Activated T-cell treated with anti-CD3 and anti-CD28 coated beads, Interleukin-2, amount 50 U/mL, for 24 hours (primary cell): Measurements from ENCODE around the gene CCDC106.

Experiments
- DNase-seq: peaks from one replicate; pipeline ENCODE4 v3.0.0-alpha.2; 2020
- H3K27ac Mint-ChIP-seq: 2 replicates; pipeline ENCODE4 v1.8.0; 2020; ENCODE audit warnings: mild to moderate bottlenecking, mixed read lengths
- H3K27me3 Mint-ChIP-seq: 2 replicates; pipeline ENCODE4 v1.8.0; 2020; ENCODE audit warnings: mixed read lengths
- H3K36me3 Mint-ChIP-seq: 2 replicates; pipeline ENCODE4 v1.8.0; 2020; ENCODE audit warnings: low read depth, mixed read lengths
- H3K4me1 Mint-ChIP-seq: 2 replicates; pipeline ENCODE4 v1.8.0; 2020; ENCODE audit warnings: low read depth, mixed read lengths
- H3K4me3 Mint-ChIP-seq: 2 replicates; pipeline ENCODE4 v1.8.0; 2020; ENCODE audit warnings: mild to moderate bottlenecking, moderate library complexity, mixed read lengths
- H3K9me3 Mint-ChIP-seq: 2 replicates; pipeline ENCODE4 v1.8.0; 2020; ENCODE audit warnings: mixed read lengths

CCDC106 gene

DNA sequence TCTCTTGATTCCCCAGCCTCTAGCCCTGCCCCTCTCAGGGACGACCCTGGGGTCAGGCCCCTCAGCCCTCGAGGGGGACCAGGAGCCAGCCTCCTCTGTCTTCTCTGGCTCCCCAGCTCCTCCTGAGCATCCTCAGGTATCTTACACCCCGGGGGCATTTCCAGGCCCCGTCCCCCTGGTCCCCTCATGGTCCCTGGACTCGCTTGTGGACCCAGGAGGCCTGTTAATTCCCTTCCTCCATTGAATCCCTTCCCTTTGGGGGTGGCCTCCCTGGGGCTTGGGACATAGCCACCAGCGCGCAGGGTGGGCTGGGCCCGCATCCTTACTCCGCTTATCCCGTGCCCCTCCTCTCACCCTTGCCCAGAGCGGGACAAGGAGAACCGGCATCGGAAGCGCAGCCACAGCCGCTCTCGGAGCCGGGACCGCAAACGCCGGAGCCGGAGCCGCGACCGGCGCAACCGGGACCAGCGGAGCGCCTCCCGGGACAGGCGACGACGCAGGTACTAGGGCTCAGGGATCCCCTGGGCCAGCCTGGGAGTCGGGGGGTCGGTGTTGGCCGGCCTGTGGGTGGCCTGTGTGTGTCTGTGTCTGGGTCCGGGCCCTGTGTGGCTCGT is 10.9 kb downstream of the CCDC106 start:
- no peaks in the 10 kb centered on the region for H3K27me3 Mint-ChIP-seq
- H3K27ac Mint-ChIP-seq, result peak overlapping the region; percentile 98
- no peaks in the 10 kb centered on the region for H3K9me3 Mint-ChIP-seq
- H3K4me3 Mint-ChIP-seq, result peak overlapping the region; percentile 93
- DNase-seq, result no peak
- H3K36me3 Mint-ChIP-seq, result peaks cover 88% of the 10 kb centered on the region
- H3K4me1 Mint-ChIP-seq, result peaks cover 49% of the 10 kb centered on the region

- no peak for DNase-seq
- Mint-ChIP-seq H3K36me3 (peaks cover 91% of the 10 kb centered on the region), H3K27ac (peak overlapping the region; percentile 98), H3K27me3 (no peaks in the 10 kb centered on the region), H3K9me3 (no peaks in the 10 kb centered on the region), H3K4me3 (peak overlapping the region; percentile 50), H3K4me1 (peaks cover 50% of the 10 kb centered on the region)
Observed at GRCh38 chr19:55659822-55660221, 11.8 kb downstream of the CCDC106 start.

- H3K4me1 Mint-ChIP-seq, result peaks cover 52% of the 10 kb centered on the region
- H3K36me3 Mint-ChIP-seq, result peaks cover 92% of the 10 kb centered on the region
- DNase-seq, result no peak
- peak overlapping the region; percentile 98 for H3K27ac Mint-ChIP-seq
- no peaks in the 10 kb centered on the region for H3K9me3 Mint-ChIP-seq
- no peak overlapping the region for H3K4me3 Mint-ChIP-seq
- H3K27me3 Mint-ChIP-seq, result no peaks in the 10 kb centered on the region
Observed at GRCh38 chr19:55660404-55660803, 12.4 kb downstream of the CCDC106 start.

DNA sequence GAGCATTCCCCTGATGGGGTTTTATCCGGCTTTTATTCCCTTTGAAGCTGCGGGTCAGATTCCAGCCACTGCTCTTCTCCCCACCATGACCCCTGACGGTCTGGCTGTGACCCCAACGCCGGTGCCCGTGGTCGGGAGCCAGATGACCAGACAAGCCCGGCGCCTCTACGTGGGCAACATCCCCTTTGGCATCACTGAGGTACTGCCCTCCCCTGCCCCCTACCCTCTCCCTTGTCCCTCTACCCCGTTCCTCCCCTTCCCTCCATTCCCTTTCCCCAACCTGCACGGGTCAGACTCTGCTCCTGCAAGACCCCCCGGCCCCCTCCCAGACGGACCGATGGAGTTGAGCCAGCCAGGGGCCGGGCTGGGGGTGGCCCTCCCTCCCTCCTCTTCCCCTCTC is 13.0 kb downstream of the CCDC106 start:
- Mint-ChIP-seq H3K36me3 (peaks cover 92% of the 10 kb centered on the region), H3K4me1 (peaks cover 54% of the 10 kb centered on the region), H3K9me3 (no peaks in the 10 kb centered on the region), H3K27me3 (no peaks in the 10 kb centered on the region), H3K4me3 (no peak overlapping the region), H3K27ac (peak overlapping the region; percentile 98)
- DNase-seq, result no peak

GRCh38 chr19:55661826-55662225 is 13.8 kb downstream of the CCDC106 start:
- no peak for DNase-seq
- Mint-ChIP-seq H3K9me3 (no peaks in the 10 kb centered on the region), H3K4me3 (no peak overlapping the region), H3K27me3 (no peaks in the 10 kb centered on the region), H3K36me3 (peaks cover 92% of the 10 kb centered on the region), H3K27ac (peak overlapping the region; percentile 49), H3K4me1 (peaks cover 55% of the 10 kb centered on the region)

DNA sequence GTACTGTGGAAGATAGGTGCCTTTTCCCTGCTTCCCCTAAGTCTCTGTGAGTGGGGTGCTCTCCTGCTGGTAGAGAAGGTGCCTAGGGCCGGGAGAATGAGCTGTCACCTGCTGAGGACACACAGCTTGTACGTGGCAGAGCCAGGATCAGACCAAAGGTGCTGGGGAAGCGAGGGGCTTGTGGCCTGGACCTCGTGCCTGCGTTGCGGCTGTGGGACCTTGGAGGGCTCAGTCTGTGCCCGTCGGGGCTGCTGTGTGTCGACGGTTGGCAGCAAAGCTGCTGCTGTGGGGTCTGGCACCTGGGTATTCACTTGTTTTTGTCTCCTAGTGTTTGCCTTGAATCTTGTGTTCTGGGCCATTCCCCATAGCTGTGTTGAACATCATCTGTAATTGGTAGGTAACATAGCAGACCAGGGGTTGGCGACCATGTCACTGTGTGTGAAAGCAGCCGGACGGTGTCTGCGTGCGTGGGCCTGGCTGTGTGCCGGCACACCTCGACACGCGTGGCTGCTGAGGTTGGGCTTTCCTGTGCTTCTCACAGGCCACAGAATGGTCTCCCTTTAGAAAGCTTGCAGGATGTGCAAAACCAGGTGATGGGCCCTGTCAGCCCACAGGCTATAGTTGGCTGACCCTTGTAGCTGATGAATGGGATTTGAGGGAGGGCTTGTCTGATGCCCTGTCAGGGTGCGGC is 16.0 kb downstream of the CCDC106 start:
- Mint-ChIP-seq H3K36me3 (peaks cover 93% of the 10 kb centered on the region), H3K9me3 (no peaks in the 10 kb centered on the region), H3K4me1 (peaks cover 37% of the 10 kb centered on the region), H3K27ac (peak overlapping the region; percentile 67), H3K27me3 (no peaks in the 10 kb centered on the region), H3K4me3 (no peak overlapping the region)
- DNase-seq, result no peak

DNA sequence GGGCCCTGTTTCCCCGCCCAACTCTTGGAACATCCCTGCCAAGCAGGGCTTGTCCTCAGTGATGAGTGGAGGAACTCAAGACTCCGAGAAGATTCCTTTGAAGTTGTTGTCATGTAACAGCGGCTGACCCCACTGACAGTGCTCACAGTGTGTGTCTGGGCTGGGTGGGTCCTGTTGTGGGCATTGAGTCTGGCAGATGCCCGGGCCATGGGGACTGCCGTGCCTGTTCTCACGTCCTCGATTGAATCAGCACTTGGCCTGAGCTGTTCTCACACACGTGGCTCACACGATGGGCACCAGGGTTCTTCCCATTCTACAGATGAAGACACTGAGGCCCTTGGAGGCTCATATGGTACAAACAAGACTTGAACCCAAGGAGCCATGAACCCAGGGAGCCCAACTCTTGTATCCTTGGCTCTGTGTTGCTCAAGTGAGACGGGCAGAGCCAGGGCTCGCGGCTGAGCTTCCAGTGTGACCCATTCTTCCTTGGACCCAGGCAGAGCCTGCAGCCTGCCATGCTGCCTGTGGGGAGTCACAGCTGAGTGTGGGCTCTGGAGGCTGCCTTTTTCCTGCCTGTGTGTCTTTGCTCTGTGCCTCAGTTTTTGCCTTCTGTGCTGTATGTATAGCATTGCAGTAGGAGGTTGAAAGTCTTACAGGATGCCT is 18.5 kb downstream of the CCDC106 start:
- no peaks in the 10 kb centered on the region for H3K9me3 Mint-ChIP-seq
- peak overlapping the region; percentile 76 for H3K27ac Mint-ChIP-seq
- H3K4me1 Mint-ChIP-seq, result peaks cover 32% of the 10 kb centered on the region
- DNase-seq, result no peak
- peaks cover 95% of the 10 kb centered on the region for H3K36me3 Mint-ChIP-seq
- H3K27me3 Mint-ChIP-seq, result no peaks in the 10 kb centered on the region
- H3K4me3 Mint-ChIP-seq, result no peak overlapping the region

DNA sequence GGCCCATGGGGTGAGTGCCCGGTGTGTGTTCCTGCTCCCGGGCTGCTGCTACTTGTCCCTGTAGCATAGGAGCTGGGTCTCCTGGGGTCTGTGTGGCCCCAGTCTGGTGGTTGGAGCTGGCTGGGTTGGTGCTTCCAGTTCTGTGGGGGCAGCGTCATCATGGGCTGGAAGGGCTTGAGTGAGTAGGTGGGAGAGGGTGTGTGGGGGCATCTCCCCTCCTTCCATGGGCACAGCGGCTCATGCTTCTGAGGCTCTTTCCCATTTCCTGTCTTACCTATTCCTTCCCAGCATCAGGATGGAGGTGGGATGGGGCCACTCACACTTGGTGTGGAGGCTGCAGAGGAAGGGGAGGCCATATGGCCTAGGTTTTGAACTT is 19.0 kb downstream of the CCDC106 start:
- DNase-seq, result no peak
- Mint-ChIP-seq H3K4me3 (no peak overlapping the region), H3K27me3 (no peaks in the 10 kb centered on the region), H3K4me1 (peaks cover 30% of the 10 kb centered on the region), H3K36me3 (peaks cover 95% of the 10 kb centered on the region), H3K9me3 (no peaks in the 10 kb centered on the region), H3K27ac (peak overlapping the region; percentile 76)

GRCh38 chr19:55667511-55667910 is 19.5 kb downstream of the CCDC106 start:
- Mint-ChIP-seq H3K27ac (peak overlapping the region; percentile 76), H3K9me3 (no peaks in the 10 kb centered on the region), H3K27me3 (no peaks in the 10 kb centered on the region), H3K4me1 (peaks cover 32% of the 10 kb centered on the region), H3K4me3 (no peak overlapping the region), H3K36me3 (peaks cover 96% of the 10 kb centered on the region)
- no peak for DNase-seq

- Mint-ChIP-seq H3K4me3 (no peak overlapping the region), H3K9me3 (no peaks in the 10 kb centered on the region), H3K4me1 (peaks cover 28% of the 10 kb centered on the region), H3K27me3 (no peaks in the 10 kb centered on the region), H3K27ac (peak overlapping the region; percentile 72), H3K36me3 (peaks cover 96% of the 10 kb centered on the region)
- DNase-seq, result no peak
Observed at GRCh38 chr19:55667958-55668357, 19.9 kb downstream of the CCDC106 start.

DNA sequence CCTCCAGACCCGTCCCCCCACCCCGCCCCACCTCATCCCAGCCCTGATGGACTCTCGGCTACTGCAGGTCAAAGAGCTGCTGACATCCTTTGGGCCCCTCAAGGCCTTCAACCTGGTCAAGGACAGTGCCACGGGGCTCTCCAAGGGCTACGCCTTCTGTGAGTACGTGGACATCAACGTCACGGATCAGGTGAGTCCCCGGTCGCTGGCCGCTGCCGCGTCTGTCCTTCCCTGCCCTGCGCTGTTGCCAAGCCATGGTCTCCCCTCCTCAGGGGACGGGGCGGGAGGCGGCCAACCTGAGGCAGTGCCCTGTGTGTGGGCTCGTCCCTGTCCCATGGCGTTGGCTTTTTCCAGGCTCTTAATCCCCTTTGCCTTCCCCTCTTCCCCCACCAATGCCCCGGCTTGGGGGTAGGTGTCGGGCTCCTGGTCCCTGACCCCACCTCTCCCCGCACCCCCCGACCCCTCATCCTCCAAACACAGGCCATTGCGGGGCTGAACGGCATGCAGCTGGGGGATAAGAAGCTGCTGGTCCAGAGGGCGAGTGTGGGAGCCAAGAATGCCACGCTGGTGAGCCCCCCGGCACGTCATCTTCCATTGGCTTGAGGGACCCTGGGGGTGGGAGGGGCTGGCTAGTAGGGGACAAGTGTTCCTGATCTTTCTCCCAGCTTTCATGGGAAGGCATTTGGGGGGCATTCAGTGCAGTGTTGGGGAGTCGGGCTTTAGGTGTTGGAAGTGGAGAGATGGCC is 20.8 kb downstream of the CCDC106 start:
- DNase-seq, result no peak
- H3K27me3 Mint-ChIP-seq, result no peaks in the 10 kb centered on the region
- H3K27ac Mint-ChIP-seq, result peak overlapping the region; percentile 18
- peaks cover 33% of the 10 kb centered on the region for H3K4me1 Mint-ChIP-seq
- H3K9me3 Mint-ChIP-seq, result no peaks in the 10 kb centered on the region
- no peak overlapping the region for H3K4me3 Mint-ChIP-seq
- H3K36me3 Mint-ChIP-seq, result peaks cover 96% of the 10 kb centered on the region

DNA sequence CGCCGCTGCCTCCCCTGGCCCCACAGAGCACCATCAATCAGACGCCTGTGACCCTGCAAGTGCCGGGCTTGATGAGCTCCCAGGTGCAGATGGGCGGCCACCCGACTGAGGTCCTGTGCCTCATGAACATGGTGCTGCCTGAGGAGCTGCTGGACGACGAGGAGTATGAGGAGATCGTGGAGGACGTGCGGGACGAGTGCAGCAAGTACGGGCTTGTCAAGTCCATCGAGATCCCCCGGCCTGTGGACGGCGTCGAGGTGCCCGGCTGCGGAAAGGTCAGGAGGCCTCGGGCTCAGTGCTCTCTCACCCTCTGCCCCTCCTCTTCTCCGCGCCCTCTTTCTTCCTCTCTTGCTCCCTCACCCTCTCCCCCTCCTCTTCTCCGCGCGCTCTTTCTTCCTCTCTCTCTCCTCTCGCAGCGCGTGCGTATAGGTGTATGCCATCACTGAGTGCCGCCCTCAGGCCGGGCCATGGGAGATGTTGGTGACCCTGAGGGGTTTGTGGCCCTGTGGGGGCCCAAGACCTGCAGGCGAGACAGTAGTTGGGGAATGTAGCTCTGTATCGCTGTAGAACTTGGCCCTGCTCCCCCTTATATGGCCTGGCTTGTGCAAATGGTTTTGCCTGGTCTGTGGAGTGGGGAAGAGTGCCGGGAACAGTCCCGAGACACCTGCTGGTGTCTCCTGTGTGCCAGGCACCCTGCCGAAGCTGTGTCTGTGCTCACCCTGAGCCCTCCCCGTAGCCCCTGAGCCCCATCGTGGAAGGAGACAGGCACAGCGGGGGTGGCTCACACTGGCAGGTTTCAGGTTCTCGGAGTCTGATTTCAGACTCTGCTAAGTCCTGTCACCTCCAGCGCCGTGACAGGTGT is 21.6 kb downstream of the CCDC106 start:
- peak overlapping the region; percentile 68 for H3K27ac Mint-ChIP-seq
- no peak for DNase-seq
- no peaks in the 10 kb centered on the region for H3K9me3 Mint-ChIP-seq
- no peak overlapping the region for H3K4me3 Mint-ChIP-seq
- no peaks in the 10 kb centered on the region for H3K27me3 Mint-ChIP-seq
- peaks cover 36% of the 10 kb centered on the region for H3K4me1 Mint-ChIP-seq
- H3K36me3 Mint-ChIP-seq, result peaks cover 94% of the 10 kb centered on the region

DNA sequence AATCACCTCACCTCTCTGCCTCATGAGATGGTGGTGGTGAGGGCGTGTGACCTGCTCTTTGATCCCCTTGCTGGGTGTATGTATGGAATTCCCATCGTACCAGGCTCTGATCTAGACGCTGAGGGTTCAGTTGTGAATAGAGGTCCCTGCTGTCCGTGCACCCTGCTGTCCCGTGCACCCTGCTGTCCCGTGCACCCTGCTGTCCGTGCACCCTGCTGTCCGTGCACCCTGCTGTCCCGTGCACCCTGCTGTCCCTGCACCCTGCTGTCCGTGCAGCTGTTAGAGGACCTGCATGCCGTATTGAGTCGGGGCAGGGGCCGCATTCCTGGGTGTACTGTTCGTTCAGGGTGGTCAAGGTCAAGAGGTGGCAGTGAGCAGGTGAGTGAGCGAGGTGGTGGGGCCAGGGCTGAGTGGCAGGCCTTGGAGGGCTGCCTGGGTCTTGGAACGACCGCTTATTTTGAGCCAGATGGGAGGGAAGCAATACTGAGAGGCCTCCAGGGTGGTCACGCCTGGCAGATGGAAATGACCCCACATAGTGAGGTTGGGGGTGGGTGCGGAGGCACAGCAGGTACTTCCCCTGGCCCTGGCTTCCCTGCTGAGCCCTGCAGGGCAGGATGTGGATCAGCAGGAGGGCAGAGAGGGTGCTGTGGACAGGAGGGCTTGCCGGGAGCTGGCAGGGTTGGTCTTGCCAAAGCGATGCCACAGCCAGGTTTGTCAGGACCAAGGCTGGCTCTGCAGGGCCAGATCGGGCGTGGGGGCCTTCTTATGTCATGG is 22.5 kb downstream of the CCDC106 start:
- no peak for DNase-seq
- peaks cover 91% of the 10 kb centered on the region for H3K36me3 Mint-ChIP-seq
- peak overlapping the region; percentile 77 for H3K27ac Mint-ChIP-seq
- peaks cover 35% of the 10 kb centered on the region for H3K4me1 Mint-ChIP-seq
- H3K9me3 Mint-ChIP-seq, result no peaks in the 10 kb centered on the region
- no peaks in the 10 kb centered on the region for H3K27me3 Mint-ChIP-seq
- H3K4me3 Mint-ChIP-seq, result no peak overlapping the region
